H1 (cell line): ENCODE results near the gene ALS2CL. TPM values are rescaled to one million over a fixed set of nuclear protein-coding genes. Genes with fewer than 3 reads are reported as not detected.

Experiments
- polyA plus RNA-seq, 7 experiments: library from polyadenylated mRNA; depleted of rRNA in 3 of 7; stranded (reverse) in 5 of 7; unstranded in 2 of 7; fragments of >200 nt in 5 of 7; fragments of 200-250 nt in 2 of 7; gene quantifications; 1 replicate in 5 of 7; 2 replicates in 1 of 7; 4 replicates in 1 of 7; pipeline versions ENCODE4 v1.2.1 to v1.2.3, GENCODE V29; 2011 to 2013; ENCODE audit warnings: missing spikeins in 2 of 7, mixed read lengths in 2 of 7
- total RNA-seq: library from RNA; stranded (reverse); fragmentation: NEBNext Ultra II Directional; extraction: Animal tissue kit (Norgen Biotek cat#: 25700); gene quantifications from 2 replicates; pipeline ENCODE4 v1.2.1, GENCODE V29; 2021
- TF ChIP-seq, protein P1 (sequence below), 3 experiments: IDR thresholded peaks; 1 replicate in 2 of 3; 2 replicates in 1 of 3; pipeline versions ENCODE4 v1.5.1 to v1.6.1; 2011; ENCODE audit warnings: low read length in 3 of 3, mild to moderate bottlenecking in 3 of 3, inconsistent platforms in 2 of 3, low read depth in 1 of 3, moderate library complexity in 1 of 3; ENCODE audit not compliant: insufficient read depth in 1 of 3; ENCODE audit errors: control extremely low read depth in 1 of 3

ALS2CL gene
- total and polyA plus RNA-seq, 2 of the 8 experiments (the other 6 are each of a cell fraction or from before 2014, with no cell fraction given), result 4.8 to 5.4 TPM

DNA sequence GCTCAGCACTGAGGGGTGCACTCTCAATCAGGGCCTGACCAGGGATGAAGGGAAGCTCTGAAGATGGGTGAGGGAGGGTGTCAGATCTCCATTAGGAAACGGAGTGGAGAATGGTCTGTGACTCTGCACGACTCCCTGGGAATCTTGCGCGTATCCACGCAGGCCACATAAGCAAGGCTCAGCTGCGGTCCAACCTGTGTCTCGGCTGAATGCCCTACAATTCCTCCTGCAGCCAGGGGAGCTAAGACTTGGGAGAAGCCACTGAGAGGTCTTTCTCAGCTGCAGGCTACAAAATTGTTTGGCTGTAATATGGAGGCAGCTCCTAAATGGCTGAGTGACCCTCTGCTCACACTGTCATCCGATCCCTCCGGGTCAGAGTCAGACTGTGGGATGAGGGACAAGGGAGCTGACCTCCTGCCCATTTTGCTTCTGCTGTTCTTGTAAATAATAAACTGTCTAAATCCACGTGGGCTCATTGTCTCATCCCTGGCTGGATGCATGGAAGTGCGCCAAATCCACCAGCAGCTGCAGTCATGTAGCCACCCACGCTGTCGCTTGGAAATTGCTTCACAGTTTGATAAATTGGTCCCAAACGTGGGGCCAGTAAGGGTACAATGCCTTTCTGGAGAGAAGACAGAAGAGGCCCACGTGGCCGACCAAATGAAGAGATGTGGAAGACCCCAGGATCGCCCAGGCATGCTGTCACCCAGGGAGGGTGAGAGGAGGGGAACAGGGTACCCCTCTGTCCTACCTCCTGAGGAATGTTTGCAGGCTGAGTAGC, 30.5 kb downstream of the ALS2CL start (continued):
- TF ChIP-seq, protein P1, sequence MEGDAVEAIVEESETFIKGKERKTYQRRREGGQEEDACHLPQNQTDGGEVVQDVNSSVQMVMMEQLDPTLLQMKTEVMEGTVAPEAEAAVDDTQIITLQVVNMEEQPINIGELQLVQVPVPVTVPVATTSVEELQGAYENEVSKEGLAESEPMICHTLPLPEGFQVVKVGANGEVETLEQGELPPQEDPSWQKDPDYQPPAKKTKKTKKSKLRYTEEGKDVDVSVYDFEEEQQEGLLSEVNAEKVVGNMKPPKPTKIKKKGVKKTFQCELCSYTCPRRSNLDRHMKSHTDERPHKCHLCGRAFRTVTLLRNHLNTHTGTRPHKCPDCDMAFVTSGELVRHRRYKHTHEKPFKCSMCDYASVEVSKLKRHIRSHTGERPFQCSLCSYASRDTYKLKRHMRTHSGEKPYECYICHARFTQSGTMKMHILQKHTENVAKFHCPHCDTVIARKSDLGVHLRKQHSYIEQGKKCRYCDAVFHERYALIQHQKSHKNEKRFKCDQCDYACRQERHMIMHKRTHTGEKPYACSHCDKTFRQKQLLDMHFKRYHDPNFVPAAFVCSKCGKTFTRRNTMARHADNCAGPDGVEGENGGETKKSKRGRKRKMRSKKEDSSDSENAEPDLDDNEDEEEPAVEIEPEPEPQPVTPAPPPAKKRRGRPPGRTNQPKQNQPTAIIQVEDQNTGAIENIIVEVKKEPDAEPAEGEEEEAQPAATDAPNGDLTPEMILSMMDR (IDR thresholded peaks at IDR 0.05; ENCODE audit: control extremely low read depth in 1 of 3, insufficient read depth in 1 of 3, low read depth in 1 of 3, low read length in 3 of 3), result no peak
- TF ChIP-seq, all 59 proteins: peak for 0
